ENCODE data around the gene CENPW.

DNA sequence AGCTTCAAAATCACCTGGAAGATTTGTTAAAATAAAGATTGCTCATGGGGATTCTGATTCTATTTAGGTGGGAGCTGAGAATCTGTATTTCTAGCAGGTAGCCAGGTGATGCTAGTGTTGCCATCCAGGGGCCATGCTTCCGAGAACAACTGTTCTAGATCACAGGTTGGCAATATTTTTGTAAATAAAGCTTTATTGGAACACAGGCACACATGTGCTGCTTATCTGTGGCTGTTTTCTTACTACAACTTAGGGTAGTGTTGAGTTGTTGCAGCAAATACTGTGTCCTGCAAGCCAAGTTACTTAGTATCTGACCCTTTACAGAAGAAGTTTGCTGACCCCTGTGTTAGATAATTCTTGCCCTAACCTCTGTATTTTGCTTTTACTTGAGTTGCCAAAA is 12.0 kb downstream of the CENPW start:
- TF ChIP-seq, protein P1, sequence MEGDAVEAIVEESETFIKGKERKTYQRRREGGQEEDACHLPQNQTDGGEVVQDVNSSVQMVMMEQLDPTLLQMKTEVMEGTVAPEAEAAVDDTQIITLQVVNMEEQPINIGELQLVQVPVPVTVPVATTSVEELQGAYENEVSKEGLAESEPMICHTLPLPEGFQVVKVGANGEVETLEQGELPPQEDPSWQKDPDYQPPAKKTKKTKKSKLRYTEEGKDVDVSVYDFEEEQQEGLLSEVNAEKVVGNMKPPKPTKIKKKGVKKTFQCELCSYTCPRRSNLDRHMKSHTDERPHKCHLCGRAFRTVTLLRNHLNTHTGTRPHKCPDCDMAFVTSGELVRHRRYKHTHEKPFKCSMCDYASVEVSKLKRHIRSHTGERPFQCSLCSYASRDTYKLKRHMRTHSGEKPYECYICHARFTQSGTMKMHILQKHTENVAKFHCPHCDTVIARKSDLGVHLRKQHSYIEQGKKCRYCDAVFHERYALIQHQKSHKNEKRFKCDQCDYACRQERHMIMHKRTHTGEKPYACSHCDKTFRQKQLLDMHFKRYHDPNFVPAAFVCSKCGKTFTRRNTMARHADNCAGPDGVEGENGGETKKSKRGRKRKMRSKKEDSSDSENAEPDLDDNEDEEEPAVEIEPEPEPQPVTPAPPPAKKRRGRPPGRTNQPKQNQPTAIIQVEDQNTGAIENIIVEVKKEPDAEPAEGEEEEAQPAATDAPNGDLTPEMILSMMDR (IDR thresholded peaks at IDR 0.05), result no peak
- TF ChIP-seq POLR2A (IDR thresholded peaks at IDR 0.05), result no peak

Measured in adrenal gland (tissue), 5 donors.